LNCaP clone FGC (cell line): ENCODE measurements around the gene MACROD2.

Source experiments
- DNase-seq: peaks from one replicate; pipeline ENCODE4 v3.0.0-alpha.2; 2011; ENCODE audit warnings: low read depth
- H3K4me3 ChIP-seq: 2 replicates; pipeline ENCODE4 v1.5.1; 2011; ENCODE audit warnings: mild to moderate bottlenecking, low read depth, low read length, control low read depth
- CTCF ChIP-seq: IDR thresholded peaks from 2 replicates; pipeline ENCODE4 v1.5.1; 2012; ENCODE audit warnings: mild to moderate bottlenecking; ENCODE audit not compliant: control insufficient read depth, insufficient read depth; ENCODE audit errors: extremely low read depth

Gene MACROD2

DNA sequence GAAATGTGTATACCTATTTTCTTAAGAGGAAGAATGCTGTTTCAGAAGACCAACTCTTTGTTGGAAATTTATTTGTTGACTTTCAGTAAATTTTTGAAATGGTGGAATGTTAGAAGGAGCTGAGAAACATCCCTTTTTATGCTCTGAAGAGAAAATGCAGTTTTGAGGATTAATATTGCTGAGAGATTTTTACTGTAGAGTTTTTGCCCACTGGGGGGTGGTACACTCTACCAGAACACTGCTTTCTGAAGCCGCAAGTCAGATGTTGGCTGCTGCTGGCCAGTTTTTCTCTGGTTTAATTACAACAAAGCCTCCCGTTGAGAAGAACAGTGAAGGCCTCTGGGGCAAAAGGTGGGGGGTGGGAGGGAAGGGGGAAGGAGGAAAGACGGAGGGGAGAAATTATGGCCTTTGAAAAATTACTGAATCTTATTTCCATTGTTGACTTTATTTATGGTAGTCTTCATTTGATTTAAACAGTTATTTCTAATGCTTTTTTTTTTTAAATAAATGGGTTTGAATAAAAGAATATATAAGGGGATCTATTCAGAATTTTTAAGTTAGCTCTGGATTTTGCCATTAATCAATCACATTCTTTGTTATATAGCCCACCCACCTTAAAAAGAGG is 339.1 kb downstream of the MACROD2 start:
- DNase-seq: no peak
- H3K4me3 ChIP-seq: no peak overlapping the region

DNA sequence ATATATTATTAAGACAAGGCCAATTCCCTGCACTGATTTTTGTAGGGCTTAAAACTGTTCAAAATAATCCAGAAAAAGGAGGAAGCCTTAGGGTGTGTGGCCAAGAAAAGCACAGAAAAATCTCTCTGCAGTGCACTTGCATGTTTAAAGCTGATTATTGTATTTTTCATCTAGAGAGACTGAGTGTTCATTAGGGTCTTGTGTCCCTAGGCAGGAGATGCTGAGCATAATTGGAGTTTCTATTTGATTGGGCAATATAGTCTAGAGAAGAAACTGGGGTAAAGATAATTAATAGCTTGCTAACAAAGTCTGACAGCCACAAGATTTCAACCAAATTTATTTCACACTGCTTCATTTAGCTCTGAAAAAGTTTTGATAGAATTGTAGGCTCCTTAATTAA is 339.7 kb downstream of the MACROD2 start:
- no peak overlapping the region for H3K4me3 ChIP-seq
- DNase-seq: no peak
- TF ChIP-seq CTCF: no peak

More for the DNA sequence above, 339.1 kb downstream of the MACROD2 start:
- TF ChIP-seq CTCF: peak; percentile 36

GRCh38 chr20:14336686-14337085 is 341.4 kb downstream of the MACROD2 start:
- TF ChIP-seq CTCF: 0 out of 2 replicates have a peak, but pooled peaks have one; percentile 6
- H3K4me3 ChIP-seq: no peak overlapping the region
- DNase-seq: no peak

GRCh38 chr20:14337400-14338171 is 342.3 kb downstream of the MACROD2 start, which contains the start of gene FLRT3:
FLRT3 (minus strand) TSS chr20:14337612; CDS start chr20:14327506, 10,106 bp downstream.
- peak; percentile 92 for TF ChIP-seq CTCF
- DNase-seq: peak; percentile 74
- no peak within 1 kb of the TSS for H3K4me3 ChIP-seq

DNA sequence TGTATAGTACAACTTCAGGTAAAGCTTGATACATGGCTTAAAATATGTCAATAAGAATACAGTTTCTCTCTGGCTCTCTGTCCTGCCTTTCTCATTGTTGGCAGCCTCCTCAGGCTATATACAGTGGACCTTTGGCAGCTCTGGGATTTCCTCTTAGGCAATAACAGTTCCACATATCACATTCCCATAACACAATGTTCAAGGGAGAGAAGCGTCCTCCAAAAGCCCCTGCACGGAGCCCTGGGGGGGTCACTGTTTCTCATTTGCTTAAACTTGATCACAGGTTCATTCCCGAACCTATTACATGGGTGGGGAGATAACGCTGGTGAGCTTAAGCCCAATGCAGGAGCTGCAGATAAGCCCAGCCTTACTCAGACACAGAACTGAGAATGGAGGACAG is 346.5 kb downstream of the MACROD2 start:
- H3K4me3 ChIP-seq: no peak overlapping the region
- TF ChIP-seq CTCF: no peak
- no peak for DNase-seq

GRCh38 chr20:14342918-14343317 is 347.6 kb downstream of the MACROD2 start:
- DNase-seq: no peak
- H3K4me3 ChIP-seq: no peak overlapping the region
- TF ChIP-seq CTCF: no peak

DNA sequence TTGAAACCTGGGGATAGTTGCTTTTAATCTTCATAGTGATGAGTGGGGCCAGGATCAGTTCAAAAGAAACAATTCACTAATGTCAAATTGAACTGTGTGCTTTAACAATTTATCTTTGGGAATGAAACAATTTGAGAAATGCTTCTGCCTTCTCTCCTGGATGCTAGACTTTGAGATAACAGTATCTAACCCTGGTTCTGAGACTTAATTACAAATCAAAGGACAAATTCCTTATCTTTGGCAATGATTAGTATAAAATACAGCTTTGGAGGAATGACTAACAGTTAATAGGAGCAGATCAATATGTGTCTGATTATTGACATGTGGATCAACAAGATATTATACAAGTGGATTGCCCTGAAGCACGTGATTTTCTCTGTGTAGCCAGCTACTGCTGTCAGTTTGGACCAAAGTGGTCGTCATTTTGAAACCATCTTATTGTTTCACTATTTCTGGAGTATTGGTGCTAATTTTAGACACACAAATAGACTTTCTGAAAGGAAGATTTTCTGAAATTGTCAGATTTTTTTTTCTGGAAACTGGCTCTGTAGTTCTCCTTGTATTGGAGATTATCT is 348.3 kb downstream of the MACROD2 start:
- no peak overlapping the region for H3K4me3 ChIP-seq
- no peak for TF ChIP-seq CTCF

More for the DNA sequence above, 348.3 kb downstream of the MACROD2 start:
- DNase-seq: no peak
